Fibroblast of villous mesenchyme (primary cell): ENCODE results near the gene MRPL16. TPM values are rescaled to one million over a fixed set of nuclear protein-coding genes. Genes with fewer than 3 reads are reported as not detected.
"Not testable (repeated sequence)": the region's sequence is repeated elsewhere in the genome, so short reads cannot be mapped to it uniquely, and the experiment has no call there.

ENCODE experiments used
- DNase-seq: peaks from one replicate; pipeline ENCODE4 v3.0.0-alpha.2; 2010; ENCODE audit warnings: low read depth
- H3K4me3 ChIP-seq: 2 replicates; pipeline ENCODE4 v1.5.1; 2011; ENCODE audit warnings: low read depth, mild to moderate bottlenecking, low read length
- total RNA-seq: library from RNA; depleted of rRNA; stranded (reverse); fragments of >200 nt; gene quantifications from 2 replicates; pipeline ENCODE4 v1.2.3, GENCODE V29; 2012
- TF ChIP-seq, protein P1 (sequence below): IDR thresholded peaks from 2 replicates; pipeline ENCODE4 v1.5.1; 2012; ENCODE audit warnings: low read depth, mild to moderate bottlenecking, low read length; ENCODE audit not compliant: insufficient read depth

The MRPL16 gene
- total RNA-seq, 1 donor: 44.5 TPM

DNA sequence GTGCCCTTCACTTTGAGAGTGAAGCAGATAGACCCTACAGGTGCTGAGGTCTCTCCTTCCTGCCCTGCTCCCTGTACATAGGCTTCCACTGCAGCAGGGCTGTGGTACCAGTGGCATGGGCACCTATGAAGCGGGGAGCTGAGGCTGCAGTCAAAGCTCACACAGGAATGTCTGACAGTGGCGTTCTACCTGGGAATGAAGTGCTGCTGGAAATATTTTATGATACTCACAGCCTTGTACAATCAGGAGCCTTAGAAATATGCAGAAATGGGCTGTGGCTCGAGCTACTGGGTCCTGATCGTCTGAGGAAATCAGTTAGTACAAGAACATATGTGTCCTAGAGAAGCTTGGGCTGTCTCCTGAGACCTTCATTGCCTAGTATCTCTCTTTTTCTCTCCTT, 24.8 kb downstream of the MRPL16 start:
- H3K4me3 ChIP-seq: no peak overlapping the region
- DNase-seq: no peak
- TF ChIP-seq, protein P1, sequence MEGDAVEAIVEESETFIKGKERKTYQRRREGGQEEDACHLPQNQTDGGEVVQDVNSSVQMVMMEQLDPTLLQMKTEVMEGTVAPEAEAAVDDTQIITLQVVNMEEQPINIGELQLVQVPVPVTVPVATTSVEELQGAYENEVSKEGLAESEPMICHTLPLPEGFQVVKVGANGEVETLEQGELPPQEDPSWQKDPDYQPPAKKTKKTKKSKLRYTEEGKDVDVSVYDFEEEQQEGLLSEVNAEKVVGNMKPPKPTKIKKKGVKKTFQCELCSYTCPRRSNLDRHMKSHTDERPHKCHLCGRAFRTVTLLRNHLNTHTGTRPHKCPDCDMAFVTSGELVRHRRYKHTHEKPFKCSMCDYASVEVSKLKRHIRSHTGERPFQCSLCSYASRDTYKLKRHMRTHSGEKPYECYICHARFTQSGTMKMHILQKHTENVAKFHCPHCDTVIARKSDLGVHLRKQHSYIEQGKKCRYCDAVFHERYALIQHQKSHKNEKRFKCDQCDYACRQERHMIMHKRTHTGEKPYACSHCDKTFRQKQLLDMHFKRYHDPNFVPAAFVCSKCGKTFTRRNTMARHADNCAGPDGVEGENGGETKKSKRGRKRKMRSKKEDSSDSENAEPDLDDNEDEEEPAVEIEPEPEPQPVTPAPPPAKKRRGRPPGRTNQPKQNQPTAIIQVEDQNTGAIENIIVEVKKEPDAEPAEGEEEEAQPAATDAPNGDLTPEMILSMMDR: no peak

GRCh38 chr11:59784441-59784840, 26.1 kb downstream of the MRPL16 start:
- not testable (repeated sequence) for DNase-seq, H3K4me3 ChIP-seq

GRCh38 chr11:59783632-59784090, 26.9 kb downstream of the MRPL16 start:
- no peak for DNase-seq

GRCh38 chr11:59782080-59782479, 28.5 kb downstream of the MRPL16 start:
- no peak overlapping the region for H3K4me3 ChIP-seq
- TF ChIP-seq, protein P1: no peak
- DNase-seq: no peak

More at GRCh38 chr11:59783632-59784090, 26.9 kb downstream of the MRPL16 start:
- H3K4me3 ChIP-seq: no peak overlapping the region
- TF ChIP-seq, protein P1: no peak

- H3K4me3 ChIP-seq: no peak overlapping the region
- no peak for DNase-seq
- TF ChIP-seq, protein P1: no peak
Observed at GRCh38 chr11:59779487-59779886, 31.1 kb downstream of the MRPL16 start.

GRCh38 chr11:59778122-59778521, 32.5 kb downstream of the MRPL16 start:
- DNase-seq: no peak

GRCh38 chr11:59777104-59777503, 33.5 kb downstream of the MRPL16 start:
- TF ChIP-seq, protein P1: no peak
- no peak overlapping the region for H3K4me3 ChIP-seq
- DNase-seq: no peak

More at GRCh38 chr11:59778122-59778521, 32.5 kb downstream of the MRPL16 start:
- TF ChIP-seq, protein P1: no peak
- no peak overlapping the region for H3K4me3 ChIP-seq
